NCI-H69 (cell line): ENCODE measurements around the gene PERM1.

Source experiments
- DNase-seq: peaks from one replicate; lab custom pipeline; 2025; lab: John Stamatoyannopoulos, UW

PERM1 gene

DNA sequence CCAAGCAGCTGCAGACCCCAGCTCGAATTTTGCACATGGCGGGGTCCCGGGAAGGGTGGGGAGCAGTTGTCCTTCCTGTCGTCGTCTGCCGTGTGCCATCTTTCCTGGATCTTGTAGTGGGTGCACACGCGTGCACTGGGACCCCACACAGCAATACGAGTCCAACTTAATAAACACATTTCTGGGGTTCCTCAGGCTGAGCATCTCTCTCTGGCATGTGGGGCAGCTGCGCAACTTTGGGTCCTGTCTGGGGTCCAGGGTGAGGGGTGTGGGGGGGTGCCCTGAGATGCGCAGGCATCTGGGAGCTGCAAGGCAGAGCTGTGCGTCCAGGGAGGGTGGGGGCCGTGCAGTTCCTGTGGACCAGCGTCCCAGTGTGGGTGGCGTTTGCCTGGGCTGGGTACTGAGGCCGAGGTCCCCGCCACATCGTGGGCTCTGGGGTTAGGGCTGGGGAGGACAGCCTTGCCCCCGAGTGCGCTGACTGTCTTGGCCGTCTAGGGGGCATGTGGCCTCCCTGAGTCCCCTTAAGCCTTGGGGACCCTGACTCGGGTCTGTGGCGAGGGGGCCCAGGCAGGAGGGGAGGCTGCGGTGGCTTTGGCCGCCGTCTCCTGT is 16.3 kb downstream of the PERM1 start:
- DNase-seq: no peak

DNA sequence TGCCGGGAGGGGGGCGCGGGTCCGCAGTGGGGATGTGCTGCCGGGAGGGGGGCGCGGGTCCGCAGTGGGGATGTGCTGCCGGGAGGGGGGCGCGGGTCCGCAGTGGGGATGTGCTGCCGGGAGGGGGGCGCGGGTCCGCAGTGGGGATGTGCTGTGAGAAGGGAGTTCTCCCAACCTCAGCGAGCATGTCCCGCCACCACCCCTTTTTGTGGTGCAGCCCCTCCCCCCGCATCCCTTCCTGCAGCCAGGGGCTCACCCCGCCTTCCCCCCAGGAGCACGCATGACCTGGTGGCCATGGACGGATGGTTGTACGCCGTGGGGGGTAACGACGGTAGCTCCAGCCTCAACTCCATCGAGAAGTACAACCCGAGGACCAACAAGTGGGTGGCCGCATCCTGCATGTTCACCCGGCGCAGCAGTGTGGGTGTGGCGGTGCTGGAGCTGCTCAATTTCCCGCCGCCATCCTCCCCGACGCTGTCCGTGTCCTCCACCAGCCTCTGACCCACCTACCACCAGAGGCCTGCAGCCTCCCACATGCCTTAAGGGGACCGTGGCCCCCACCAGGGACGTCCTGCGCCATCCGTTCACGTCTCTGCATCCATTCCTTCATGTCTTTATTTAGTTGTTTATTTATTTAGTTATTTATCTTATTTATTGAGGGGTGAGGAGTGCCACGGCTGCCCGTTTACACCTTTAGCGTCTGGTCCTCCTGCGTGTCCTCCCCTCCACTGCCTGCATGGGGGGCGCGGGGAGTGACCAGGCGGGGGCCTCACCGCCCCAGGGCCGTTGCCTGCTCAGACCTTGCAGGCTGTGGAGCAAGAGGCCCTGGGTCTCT is 17.0 kb downstream of the PERM1 start:
- no peak for DNase-seq

DNA sequence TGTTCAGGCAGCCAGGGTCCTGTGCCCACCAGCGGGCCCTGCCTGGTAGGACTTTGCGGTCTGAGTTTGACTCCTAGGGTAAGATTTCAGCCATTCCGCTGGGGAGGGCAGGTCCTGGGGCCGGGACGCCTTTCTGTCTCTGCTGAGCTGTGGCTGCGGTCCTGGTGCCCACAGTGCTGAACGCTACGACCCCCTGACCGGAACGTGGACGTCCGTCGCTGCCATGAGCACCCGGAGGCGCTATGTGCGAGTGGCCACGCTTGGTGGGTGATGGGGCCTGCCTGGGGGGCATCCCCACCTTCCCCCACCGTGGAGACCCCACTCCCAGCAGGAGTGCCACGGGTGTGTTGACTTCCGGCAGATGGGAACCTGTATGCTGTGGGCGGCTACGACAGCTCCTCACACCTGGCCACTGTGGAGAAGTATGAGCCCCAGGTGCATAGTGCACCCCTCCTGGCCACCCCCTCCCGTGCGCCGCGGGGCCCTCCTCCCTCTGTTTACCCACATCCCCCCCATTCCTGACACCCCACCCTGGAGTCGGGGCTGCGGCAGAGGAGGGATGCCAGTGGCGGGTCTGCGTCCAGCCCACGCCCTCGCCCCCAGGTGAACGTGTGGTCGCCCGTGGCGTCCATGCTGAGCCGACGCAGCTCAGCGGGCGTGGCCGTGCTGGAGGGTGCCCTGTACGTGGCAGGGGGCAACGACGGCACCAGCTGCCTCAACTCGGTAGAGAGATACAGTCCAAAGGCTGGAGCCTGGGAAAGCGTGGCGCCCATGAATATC is 18.0 kb downstream of the PERM1 start:
- DNase-seq: no peak

DNA sequence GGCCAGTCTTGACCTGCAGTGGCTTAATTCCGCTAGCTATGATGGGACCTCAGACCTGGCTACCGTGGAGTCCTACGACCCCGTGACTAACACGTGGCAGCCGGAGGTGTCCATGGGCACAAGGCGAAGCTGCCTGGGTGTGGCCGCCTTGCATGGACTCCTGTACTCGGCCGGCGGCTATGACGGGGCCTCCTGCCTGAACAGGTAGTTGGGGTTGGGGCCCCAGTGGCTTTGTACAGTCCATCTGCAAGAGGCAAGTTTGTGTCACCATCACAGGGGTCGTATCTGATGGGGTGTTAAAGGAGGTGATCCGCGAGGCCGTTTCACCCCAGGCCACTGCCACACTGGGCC is 18.6 kb downstream of the PERM1 start:
- DNase-seq: no peak

DNA sequence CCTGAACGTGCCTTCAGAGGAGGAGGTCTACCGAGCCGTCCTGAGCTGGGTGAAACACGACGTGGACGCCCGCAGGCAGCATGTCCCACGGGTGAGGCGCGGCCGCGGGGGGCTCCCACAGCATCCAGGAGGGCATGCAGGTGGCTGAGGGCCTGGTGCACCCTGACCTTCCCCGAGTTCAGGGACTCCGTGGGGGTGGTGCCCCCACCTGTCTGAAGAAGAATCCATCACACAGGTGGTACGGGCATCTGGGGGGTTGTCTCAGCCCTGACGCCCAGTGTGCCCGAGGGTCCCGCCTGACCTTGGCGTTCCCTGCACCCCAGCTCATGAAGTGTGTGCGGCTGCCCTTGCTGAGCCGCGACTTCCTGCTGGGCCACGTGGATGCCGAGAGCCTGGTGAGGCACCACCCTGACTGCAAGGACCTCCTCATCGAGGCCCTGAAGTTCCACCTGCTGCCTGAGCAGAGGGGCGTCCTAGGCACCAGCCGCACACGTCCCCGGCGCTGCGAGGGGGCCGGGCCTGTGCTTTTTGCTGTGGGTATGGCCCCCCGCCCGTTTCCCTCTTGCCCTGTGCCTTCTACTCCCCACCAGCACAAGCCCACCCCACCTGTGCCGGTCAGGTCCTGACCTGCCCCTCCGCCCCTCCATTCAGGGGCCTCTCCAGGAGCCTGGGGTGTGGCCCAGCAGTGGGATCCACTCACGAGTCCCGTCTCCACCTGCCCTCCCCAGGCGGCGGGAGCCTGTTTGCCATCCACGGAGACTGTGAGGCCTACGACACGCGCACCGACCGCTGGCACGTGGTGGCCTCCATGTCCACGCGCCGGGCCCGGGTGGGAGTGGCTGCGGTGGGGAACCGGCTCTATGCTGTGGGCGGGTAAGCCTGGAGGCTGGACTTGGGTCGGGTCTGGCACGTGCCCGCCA is 19.3 kb downstream of the PERM1 start:
- no peak for DNase-seq

DNA sequence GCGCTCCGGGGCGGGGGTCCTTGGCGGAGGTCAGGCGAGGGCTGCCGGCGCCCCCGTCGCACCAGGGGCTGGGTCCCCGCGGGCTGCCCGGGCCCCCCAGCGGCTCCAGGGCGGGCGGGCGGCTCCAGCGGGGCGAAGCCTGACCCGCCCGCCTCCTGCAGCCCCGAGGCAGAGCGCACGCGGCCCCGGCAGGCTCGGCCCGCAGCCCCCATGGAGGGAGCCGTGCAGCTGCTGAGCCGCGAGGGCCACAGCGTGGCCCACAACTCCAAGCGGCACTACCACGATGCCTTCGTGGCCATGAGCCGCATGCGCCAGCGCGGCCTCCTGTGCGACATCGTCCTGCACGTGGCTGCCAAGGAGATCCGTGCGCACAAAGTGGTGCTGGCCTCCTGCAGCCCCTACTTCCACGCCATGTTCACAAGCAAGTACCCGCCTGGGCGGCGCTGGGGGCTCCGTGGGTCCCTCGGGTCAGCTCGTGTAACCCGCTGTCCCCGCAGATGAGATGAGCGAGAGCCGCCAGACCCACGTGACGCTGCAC is 20.7 kb downstream of the PERM1 start:
- no peak for DNase-seq

DNA sequence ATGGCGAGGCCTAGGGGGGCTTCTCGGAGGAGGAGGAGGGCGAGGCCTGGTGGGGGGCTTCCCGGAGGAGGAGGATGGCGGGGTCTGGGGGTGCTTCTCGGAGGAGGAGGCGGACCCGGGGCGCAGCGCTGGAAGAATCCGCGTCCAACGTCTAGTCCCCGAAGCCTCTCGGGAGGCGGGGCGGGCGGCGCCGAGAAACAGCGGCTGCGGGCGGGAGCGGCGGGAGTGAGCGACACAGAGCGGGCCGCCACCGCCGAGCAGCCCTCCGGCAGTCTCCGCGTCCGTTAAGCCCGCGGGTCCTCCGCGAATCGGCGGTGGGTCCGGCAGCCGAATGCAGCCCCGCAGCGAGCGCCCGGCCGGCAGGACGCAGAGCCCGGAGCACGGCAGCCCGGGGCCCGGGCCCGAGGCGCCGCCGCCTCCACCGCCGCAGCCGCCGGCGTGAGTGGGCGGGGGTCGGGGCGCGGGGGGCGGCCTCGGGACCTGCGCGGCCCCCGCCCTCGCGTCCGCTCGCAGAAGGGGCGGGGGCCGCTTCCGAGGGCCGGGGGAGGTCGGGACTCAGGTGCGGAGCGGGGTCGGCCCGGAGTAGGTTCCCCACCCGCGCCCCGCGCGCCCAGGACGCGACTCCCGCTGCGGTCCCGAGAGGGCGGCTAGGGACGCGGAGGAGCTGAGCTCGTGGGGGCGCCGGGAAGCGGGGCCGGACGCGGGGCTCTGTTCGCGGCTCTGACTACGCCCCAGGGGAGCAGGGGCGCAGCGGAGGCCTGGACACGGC is 21.3 kb downstream of the PERM1 start, which contains the start of gene KLHL17:
KLHL17 (plus strand) TSS at position 222 of the 769 bp plus-strand sequence; CDS start at position 332, 110 bp downstream.
- peak; percentile 79 for DNase-seq

DNA sequence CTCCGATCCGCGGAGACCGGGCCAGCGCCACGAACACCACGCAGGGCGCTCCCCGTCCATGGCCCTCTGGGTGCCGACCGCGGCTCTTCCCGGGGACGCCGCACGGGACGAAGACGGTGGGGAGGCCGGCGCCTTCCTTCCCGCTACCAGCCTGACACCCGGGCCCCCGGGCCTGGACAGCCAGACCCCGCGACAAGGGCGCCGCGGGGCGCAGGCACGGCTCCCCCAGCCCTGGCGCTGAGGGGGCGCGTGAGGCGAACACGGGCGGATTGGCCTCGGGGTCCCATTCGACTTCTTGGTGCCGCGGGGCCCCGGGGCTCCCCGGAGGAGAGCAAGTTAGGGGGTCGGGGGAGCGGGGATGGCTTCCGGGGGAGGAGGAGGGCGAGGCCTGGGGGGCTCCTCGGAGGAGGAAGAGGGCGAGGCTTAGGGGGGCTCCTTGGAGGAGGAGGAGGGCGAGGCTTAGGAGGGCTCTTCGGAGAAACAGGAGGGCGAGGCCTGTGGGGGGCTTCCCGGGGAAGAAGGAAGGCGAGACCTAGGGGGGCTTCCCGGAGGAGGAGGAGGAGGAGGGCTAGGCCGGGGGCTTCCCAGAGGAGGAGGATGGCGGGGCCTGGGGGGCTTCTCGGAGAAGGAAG is 22.0 kb downstream of the PERM1 start:
- no peak for DNase-seq

DNA sequence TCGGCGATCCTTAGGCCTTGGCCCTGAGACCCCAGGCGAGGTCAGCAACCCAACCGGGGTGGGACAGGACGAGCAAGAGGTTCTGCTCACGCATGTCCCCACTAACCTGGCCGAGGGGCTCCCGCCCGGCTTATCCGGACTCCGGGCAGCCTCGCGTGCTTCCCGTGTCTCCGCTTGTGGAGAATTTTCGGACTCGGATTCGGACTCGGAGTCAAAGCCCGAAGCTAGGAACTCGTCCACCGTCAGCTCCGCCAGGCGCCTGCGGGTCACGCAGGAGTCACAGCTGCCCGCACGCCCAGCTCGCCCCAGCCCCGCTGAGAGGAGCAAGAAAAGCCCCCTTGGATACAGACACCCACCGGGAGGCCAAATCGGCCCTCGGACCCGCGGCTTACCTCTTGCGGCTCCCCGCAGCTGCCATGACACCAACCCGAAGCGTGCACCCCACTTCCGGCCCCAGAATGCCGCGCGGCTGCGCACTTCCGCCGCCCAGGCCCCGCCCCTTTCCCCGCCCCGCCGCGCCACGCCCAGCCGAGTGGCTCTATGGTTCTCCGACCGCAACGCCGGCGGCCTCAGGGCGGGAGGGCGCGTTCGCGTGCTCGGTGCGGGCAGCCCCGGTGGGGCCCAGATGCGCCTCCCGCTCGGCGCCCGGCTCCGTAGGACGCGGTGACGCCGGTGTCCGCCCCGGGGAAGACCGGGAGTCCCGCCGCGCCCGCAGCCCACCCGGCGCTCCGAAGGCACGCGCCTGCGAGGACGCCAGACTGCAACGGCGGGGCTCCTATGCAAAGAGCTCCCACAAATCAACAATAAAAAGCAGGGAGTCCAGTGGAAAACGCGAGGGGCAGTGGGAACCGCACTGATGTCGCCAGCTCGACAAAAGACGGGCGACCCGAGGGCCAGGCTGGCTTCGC is 22.8 kb downstream of the PERM1 start, which contains the start of gene NOC2L:
NOC2L (minus strand) TSS at position 434 of the 908 bp plus-strand sequence; CDS start at position 418, 16 bp downstream.
- peak; percentile 86 for DNase-seq

DNA sequence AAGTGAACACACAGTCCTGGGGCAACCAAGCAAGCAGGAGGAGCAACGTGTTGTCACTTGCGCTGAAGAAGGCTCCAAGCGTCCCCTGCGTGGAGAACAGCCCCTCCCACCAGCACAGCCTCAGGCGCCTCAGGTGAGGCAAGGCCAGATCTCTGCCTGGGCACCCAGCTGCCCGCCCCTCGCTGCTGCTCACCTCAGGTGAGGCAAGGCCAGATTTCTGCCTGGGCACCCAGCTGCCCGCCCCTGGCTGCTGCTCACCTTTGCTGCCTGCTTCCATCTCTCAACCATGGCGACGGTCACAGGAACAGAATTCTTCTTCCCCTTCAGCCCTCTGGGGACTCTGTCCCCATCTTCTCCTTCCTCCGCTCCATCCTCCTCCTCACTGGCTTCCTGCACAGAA is 25.3 kb downstream of the PERM1 start:
- no peak for DNase-seq

DNA sequence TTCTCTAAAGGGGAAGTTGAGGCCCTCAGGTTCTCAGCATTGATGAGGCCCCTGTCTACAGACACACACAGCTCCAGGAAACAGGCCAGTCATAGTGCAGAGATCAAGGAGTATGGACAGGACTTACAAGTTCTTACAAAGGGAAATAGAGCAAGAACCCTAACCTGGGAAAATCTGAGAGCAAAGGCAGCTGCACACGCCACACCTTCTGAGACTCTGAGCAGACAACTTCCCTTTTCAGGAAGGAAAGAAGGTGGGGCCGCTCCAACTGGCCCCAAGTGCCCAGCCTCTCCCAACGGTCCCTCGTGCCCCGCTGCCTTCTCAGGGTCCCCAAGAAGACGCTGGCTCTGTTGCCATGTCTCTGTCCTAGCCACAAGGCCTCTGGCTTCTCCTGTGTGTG is 26.4 kb downstream of the PERM1 start:
- no peak for DNase-seq

DNA sequence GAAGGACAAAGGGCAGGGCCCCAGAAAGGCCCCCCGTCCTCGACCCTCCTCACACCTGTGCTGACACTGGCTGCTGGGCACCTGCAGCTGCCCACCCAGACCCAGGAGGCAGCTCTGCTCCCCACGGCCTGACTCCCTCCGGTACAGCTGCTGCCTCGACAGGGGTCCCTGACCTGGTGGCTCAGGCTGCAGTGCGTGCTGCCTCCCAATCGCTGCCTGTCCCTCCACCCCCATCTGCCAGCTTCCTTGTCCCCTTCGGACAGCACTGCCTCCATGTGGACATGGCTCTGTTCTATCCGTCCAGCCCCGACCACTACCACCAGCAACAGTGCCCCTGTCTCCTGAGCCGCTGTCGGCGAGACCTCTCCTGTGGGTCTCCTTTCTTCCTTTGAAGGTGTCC is 27.0 kb downstream of the PERM1 start:
- DNase-seq: no peak

DNA sequence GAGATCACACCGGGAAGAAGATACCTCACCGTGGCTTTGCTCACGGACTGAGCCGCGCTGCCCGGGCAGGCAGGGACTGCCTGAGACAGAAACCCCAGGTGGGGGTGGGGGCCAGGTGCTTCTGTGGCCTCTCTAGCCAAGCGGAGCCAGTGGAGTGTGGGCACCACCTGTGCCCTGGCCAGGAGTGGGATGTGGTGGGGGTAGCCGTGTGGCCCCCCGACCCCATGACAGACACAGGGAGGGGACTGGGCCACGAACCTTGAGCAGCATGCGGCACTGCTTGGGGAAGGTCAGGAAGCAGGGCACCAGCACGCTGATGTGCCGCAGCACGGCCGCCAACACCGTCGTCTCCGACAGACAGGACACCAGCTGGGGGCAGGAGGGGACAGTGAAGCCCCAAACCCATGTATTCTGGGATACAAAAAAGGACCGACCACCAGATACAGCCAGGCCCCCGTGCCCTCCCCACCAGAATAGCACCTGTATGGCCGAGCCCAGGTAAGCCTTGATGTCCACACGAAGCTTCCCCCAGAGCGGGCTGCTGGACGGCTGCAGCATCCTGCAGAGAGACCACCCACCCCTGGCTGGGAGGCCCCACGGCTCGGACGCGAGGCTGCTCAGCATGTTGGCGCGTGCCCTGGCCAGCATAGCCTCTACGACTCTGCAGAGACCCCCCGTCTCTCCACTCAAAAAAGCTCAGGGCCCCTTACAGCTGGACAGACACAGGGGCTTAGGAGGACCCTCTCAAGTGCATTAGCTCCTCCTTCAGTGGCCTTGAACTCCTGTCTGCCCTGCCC is 28.2 kb downstream of the PERM1 start:
- no peak for DNase-seq

DNA sequence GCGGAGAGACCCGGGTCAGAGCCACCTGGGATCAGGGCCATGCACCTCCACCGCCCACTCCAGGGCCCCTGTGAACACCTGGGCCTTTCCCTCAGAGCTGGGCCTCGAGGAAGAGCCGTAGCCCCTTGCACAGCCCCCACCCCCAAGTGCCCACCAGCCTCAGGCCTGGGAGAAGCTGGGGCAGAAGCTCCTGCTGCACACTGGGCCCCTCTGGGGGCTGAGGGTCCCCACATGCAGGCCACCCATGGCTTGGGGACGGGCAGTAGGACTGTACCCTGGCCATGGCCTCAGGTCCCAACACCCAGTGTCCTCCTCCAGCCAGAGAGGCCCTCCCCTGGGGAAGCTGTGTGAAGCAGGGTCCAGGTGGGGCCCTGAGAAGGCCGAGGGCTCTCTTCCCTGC is 29.3 kb downstream of the PERM1 start:
- no peak for DNase-seq

DNA sequence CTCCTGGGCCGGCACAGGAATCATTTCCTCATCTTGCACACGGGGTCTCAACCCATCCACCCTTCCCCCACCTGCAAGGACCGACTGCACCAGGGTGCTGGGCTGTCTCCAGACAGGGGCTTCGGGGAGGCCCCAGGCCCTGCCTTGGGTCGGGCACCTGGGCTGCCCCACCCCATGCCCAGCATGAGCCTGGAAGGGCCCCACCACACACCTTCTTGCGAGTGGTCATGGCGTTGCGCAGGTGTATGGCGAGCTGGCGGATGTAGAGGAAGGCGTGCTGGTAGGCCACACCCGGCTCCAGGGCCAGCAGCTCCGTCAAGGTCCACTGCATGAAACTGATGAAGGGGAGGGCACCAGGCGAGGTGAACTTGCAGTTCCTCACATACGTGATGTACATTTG is 29.7 kb downstream of the PERM1 start:
- no peak for DNase-seq

DNA sequence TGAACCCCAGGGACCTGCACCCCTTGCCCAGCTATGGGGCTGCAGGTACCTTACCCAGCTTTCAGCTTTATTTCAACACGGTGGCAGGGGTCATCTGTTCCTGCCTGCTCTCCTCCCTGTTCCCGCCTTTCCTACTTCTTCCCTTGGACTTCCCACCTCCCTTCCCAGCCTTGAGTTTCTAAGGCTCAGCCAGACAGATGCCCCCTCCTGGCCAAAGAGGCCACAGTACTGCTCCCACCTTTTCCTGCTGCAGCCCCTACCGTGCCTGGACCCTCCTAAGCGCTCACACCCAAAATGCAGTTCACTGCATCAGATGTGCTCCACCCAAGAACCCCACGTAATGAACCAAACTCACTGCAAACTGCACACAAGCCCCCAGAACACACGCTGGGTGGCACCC is 30.5 kb downstream of the PERM1 start:
- DNase-seq: no peak

DNA sequence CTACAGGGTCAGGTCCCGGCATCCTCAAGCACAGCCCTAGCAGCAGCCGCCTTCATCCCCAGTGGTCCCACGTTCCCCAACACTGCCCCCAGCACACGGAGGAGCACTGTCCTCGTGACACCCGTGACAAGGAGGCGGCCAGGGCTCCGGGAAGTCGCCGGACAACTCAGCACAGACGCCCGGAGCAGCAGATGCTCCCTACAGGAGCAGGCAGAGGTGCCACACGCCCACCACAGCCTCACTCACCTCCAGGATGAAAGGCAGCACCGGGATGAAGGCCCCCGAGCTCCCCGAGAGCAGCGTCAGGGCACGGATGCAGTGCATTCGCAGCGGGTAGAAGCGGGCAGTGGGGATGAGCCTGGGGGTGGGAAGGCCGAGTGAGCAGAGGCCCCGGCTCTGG is 31.0 kb downstream of the PERM1 start:
- no peak for DNase-seq

DNA sequence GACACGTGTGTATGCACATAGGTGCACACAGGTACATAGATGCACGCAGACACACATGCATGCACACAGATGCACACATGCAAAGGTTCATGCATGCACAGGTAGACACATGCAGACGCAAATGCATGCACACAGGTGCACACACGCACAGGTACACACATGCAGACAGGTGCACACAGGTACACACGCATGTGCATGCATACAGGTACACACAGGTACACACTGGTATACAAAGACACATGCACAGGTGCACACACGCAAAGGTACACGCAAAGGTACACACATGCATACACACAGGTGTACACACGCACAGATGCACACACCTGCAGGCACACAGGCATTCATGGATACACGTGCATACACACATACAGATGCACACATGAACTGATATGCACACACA is 31.6 kb downstream of the PERM1 start:
- DNase-seq: no peak
